Immature natural killer cell (primary cell): ENCODE measurements around the gene ERC1. TPM values are rescaled to one million over a fixed set of nuclear protein-coding genes. Genes with fewer than 3 reads are reported as not detected.
A peak's percentile ranks its signal among the peaks of the same experiment; 100 is the strongest.
"Not testable (repeated sequence)": the region's sequence is repeated elsewhere in the genome, so short reads cannot be mapped to it uniquely, and the experiment has no call there.

ENCODE experiments used
- DNase-seq, 3 donors: peaks; one replicate each; pipeline ENCODE4 v3.0.0; 2022; ENCODE audit warnings: mixed read lengths in 1 of 3
- H3K27ac Mint-ChIP-seq, 6 donors: one replicate each; pipeline ENCODE4 v1.8.0; 2020; ENCODE audit warnings: mixed read lengths in 6 of 6, mild to moderate bottlenecking in 5 of 6, inconsistent platforms in 4 of 6, moderate library complexity in 3 of 6
- H3K27me3 Mint-ChIP-seq, 3 donors: one replicate each; pipeline ENCODE4 v1.8.0; 2020 to 2021; ENCODE audit warnings: low read depth in 3 of 3, mild to moderate bottlenecking in 3 of 3, mixed read lengths in 3 of 3, moderate library complexity in 3 of 3, inconsistent platforms in 1 of 3
- H3K36me3 Mint-ChIP-seq, 3 donors: one replicate each; pipeline ENCODE4 v1.8.0; 2020; ENCODE audit warnings: mixed read lengths in 3 of 3, inconsistent platforms in 2 of 3, mild to moderate bottlenecking in 2 of 3
- H3K4me1 Mint-ChIP-seq, 2 donors: one replicate each; pipeline ENCODE4 v1.8.0; 2020; ENCODE audit warnings: inconsistent platforms in 2 of 2, mild to moderate bottlenecking in 2 of 2, mixed read lengths in 2 of 2, moderate library complexity in 1 of 2
- H3K4me3 Mint-ChIP-seq, 5 donors: one replicate each; pipeline ENCODE4 v1.8.0; 2020; ENCODE audit warnings: mild to moderate bottlenecking in 5 of 5, mixed read lengths in 5 of 5, inconsistent platforms in 3 of 5, moderate library complexity in 3 of 5
- H3K9me3 Mint-ChIP-seq, 6 donors: one replicate each; pipeline ENCODE4 v1.8.0; 2020; ENCODE audit warnings: mild to moderate bottlenecking in 6 of 6, mixed read lengths in 6 of 6, inconsistent platforms in 4 of 6, moderate library complexity in 3 of 6
- polyA plus RNA-seq, 3 donors: library from polyadenylated mRNA; unstranded; fragments of 300-500 nt; fragmentation: Illumina TruSeq; gene quantifications; one replicate each; pipeline ENCODE4 v1.2.3, GENCODE V29; 2021

ERC1 gene
- polyA plus RNA-seq, 3 donors from 2014 or later, result 1.7 to 14.0 (median 5.4) TPM

DNA sequence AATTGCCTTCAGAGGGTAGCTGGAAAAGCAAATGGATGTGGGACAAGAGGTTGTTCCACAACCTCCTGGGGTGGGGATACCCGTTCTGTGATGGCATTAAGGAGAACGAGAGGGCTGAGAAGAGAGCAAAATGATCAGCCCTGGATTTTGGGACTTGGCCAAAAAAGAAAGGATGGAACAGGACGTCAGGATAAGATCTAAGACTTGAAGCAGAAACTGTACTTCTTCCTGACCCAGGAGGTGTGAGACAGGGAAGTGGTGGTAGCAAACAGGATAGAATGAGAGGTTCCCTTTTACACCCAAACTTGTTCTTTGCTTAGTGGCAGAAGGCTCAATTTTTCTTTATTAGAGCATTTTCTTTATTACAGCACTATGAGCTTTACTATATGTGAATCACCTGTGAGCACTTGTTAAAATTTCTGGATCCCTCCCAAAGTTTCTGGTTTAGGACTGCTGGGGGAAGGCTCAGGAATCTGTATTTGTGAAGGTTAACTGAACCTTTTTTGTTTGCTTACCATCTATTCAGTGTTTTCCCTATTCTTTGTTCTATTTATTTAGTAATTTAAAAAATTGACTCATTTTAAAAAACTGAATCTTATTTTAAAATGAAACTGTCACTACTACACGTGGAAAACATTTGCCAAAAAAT, 59.2 kb downstream of the ERC1 start:
- Mint-ChIP-seq H3K9me3 (no peaks in the 10 kb centered on the region), H3K4me3 (no peak overlapping the region), H3K4me1 (peaks cover 4 to 15% of the 10 kb centered on the region in 2 donors), H3K27me3 (peaks cover 0 to 2% (median 0%) of the 10 kb centered on the region in 3 donors), H3K27ac (peak overlapping the region in 2 of 6 donors; percentile 22 to 35), H3K36me3 (no peaks in the 10 kb centered on the region)
- no peak for DNase-seq

DNA sequence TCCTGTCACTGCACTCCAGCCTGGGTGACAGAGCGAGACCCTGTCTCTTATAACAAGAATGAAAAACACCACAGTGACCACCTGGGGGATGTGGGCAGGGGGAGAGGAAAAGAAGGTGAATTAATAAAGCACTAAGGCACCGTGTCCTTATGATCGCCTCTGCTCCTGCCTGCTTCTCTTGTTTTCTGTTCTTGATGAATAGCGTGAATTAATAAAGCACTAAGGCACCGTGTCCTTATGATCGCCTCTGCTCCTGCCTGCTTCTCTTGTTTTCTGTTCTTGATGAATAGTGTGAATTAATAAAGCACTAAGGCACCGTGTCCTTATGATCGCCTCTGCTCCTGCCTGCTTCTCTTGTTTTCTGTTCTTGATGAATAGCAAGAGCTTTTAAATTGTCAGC, 60.6 kb downstream of the ERC1 start:
- H3K27ac Mint-ChIP-seq, DNase-seq, H3K9me3 Mint-ChIP-seq, H3K27me3 Mint-ChIP-seq, H3K4me3 Mint-ChIP-seq, H3K36me3 Mint-ChIP-seq: not testable (repeated sequence)
- H3K4me1 Mint-ChIP-seq, result peaks cover 4 to 15% of the 10 kb centered on the region in 2 donors

DNA sequence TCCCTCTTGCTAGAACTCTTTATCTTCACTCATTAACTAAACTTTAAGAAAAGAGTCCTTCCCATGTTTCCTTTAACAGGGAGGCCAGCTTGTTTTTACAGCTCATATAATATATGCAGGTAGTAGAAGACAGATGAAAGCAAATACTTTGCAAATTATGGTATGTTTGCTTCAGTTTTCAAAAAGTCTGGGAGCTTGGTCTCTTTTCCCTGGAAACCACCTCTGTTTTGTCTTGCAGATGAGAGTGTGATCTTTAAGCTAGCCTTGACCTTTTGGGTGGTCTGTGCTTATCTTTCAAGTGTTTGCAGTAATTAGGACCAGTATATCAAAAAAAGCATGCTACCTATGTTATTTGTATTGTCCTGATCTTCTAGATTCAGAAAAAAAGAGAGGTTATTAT, 62.7 kb downstream of the ERC1 start:
- Mint-ChIP-seq H3K4me3 (no peak overlapping the region), H3K4me1 (peaks cover 0 to 5% of the 10 kb centered on the region in 2 donors), H3K9me3 (peaks cover 0 to 2% (median under 1%) of the 10 kb centered on the region in 6 donors), H3K36me3 (peaks cover 5 to 13% (median 6%) of the 10 kb centered on the region in 3 donors), H3K27me3 (peaks cover 0 to 3% (median 0%) of the 10 kb centered on the region in 3 donors), H3K27ac (peak overlapping the region in 1 of 6 donors; percentile 37)
- DNase-seq, result no peak

DNA sequence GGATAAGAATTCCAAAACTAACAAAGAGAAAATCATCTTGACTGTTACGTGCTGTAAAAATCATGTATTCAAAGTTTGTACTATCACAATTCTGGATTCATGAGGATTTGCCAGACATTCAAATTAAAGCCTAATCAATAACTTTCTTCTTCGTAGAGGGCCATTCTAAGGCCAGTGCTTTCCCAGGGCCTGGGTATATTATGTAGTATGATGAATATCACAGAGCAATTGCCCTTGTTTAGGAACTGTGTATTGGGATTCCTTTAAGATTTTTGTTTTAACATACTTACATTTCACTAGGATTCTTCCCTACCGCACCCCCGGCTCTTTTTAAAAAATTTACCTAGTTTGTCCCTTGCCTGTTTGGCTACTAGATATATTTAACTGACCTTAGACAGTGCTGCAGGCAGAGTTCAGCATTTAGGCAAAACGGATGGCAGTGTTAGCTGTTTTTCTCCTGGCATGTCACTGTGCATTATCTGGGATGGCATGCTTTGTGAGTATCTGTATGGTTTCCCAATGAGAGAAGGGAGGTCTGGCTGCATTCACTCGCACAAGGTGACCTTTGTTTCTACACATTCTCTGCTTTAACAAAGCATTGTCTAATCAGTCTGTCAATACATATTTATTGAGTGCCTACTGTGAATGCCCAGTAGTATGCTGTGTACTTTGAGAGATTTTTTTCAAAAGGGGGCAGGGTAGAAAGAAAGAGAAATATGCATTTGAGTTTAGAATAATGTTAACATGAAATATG, 63.3 kb downstream of the ERC1 start:
- Mint-ChIP-seq H3K27ac (peak overlapping the region in 1 of 6 donors; percentile 37), H3K9me3 (peaks cover 0 to 4% (median under 1%) of the 10 kb centered on the region in 6 donors), H3K27me3 (peaks cover 0 to 2% (median 0%) of the 10 kb centered on the region in 3 donors), H3K4me3 (no peak overlapping the region), H3K4me1 (peaks cover 0 to under 1% of the 10 kb centered on the region in 2 donors), H3K36me3 (peaks cover 9 to 19% (median 10%) of the 10 kb centered on the region in 3 donors)
- DNase-seq, result no peak

DNA sequence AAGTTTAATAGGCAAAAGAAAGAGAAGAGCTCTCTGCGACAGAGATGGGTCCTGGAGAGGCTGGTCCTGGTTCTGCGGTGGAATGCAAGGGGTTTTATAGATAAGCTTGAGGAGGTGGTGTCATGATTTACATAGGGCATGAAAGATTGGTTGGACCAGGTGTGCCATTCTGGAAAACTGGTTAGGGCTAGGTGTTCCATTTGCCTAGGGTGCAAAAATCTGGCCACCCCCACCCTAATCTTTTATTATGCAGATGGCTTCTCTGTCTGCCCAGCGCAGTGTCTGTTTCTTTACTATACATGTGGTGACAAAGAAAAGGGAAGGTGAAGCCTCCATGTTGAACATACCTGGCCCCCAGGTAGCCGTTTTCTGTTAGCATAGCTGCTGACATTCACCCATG, 65.4 kb downstream of the ERC1 start:
- peaks cover 14 to 29% (median 14%) of the 10 kb centered on the region in 3 donors for H3K36me3 Mint-ChIP-seq
- no peak overlapping the region for H3K4me3 Mint-ChIP-seq
- H3K27ac Mint-ChIP-seq, result no peak overlapping the region
- peaks cover 0 to 6% of the 10 kb centered on the region in 2 donors for H3K4me1 Mint-ChIP-seq
- DNase-seq, result no peak
- H3K9me3 Mint-ChIP-seq, result peaks cover 0 to 10% (median 2%) of the 10 kb centered on the region in 6 donors
- H3K27me3 Mint-ChIP-seq, result peaks cover 0 to 2% (median 0%) of the 10 kb centered on the region in 3 donors

DNA sequence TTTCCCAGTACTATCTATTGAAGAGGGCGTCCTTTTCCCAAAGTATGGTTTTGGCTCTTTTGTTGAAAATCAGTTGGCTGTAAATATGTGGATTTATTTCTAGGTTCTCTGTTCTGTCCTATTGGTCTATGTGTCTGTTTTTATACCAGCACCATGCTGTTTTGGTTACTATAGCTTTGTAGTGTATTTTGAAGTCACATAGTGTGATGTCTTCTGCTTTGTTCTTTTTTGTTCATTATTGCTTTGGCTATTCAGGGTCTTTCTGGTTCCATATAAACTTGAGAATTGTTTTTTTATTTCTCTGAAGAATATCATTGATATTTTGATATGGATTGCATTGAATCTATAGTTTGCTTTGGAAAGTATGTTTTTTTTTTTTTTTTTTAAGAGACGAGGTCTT, 67.4 kb downstream of the ERC1 start:
- Mint-ChIP-seq H3K27ac (no peak overlapping the region), H3K36me3 (peaks cover 19 to 40% (median 25%) of the 10 kb centered on the region in 3 donors), H3K4me1 (peaks cover 0 to 6% of the 10 kb centered on the region in 2 donors), H3K4me3 (no peak overlapping the region), H3K9me3 (peaks cover 1 to 16% (median 10%) of the 10 kb centered on the region in 6 donors), H3K27me3 (peaks cover 0 to 2% (median 2%) of the 10 kb centered on the region in 3 donors)
- no peak for DNase-seq

DNA sequence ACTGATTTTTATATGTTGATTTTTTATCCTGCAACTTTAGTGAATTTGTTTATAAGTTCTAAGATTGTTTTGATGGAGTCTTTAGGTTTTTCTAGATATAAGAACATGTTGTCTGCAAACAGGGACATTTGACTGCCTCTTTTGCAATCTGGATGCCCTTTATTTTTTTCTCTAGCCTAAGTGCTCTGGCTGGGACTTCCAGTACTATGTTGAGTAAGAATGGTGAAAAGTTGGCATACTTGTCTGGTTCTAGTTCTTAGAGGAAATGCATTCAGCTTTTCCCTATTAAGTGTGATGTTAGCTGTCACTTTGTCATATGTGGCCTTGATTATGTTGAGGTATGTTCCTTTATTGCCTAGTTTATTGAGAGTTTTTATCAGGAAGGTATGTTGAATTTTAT, 68.1 kb downstream of the ERC1 start:
- H3K4me1 Mint-ChIP-seq, result peaks cover 0 to 6% of the 10 kb centered on the region in 2 donors
- peaks cover 9 to 23% (median 16%) of the 10 kb centered on the region in 6 donors for H3K9me3 Mint-ChIP-seq
- peaks cover 26 to 46% (median 32%) of the 10 kb centered on the region in 3 donors for H3K36me3 Mint-ChIP-seq
- no peak for DNase-seq
- no peak overlapping the region for H3K27ac Mint-ChIP-seq
- H3K4me3 Mint-ChIP-seq, result no peak overlapping the region
- peaks cover 0 to 4% (median 2%) of the 10 kb centered on the region in 3 donors for H3K27me3 Mint-ChIP-seq

DNA sequence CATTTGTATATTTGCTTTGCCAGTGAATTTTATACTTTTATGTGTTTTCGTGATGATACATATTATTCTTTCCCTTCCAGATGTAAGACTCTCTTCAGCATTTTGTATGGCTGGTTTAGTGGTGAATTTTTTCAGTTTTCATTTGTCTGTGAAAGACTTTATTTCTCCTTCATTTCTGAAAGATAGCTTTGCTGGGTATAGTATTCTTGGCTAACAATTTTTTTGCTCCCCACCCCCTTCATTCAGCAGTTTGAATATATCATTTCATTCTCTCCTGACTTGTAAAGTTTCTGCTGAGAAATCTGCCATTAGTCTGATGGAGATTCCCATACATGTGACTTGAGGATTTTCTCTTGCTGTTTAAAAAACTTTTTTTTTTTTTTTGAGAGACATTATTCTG, 72.8 kb downstream of the ERC1 start:
- Mint-ChIP-seq H3K27ac (no peak overlapping the region), H3K4me3 (no peak overlapping the region), H3K27me3 (peaks cover 0 to 2% (median 2%) of the 10 kb centered on the region in 3 donors), H3K9me3 (peaks cover 18 to 29% (median 24%) of the 10 kb centered on the region in 6 donors), H3K4me1 (peaks cover 0 to 6% of the 10 kb centered on the region in 2 donors), H3K36me3 (peaks cover 32 to 38% (median 38%) of the 10 kb centered on the region in 3 donors)
- no peak for DNase-seq

DNA sequence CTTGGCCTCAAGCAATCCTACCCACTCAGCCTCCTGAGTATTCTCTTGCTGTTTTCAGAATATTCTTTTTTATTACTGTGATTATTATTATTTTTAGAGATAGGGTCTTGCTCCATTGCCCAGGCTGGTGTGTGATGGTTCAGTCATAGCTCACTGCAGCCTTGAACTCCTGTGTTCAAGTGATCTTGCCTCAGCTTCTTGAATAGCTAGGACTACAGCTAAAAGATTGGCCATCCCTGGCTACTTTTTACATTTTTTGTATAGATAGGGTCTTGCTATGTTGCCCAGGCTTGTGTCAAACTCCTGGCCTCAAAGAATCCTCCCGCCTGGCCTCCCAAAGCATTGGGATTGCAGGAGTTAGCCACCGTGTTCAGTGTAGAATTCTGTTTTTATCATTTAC, 73.3 kb downstream of the ERC1 start:
- H3K9me3 Mint-ChIP-seq, result peaks cover 18 to 29% (median 24%) of the 10 kb centered on the region in 6 donors
- peaks cover 0 to 2% (median 2%) of the 10 kb centered on the region in 3 donors for H3K27me3 Mint-ChIP-seq
- H3K36me3 Mint-ChIP-seq, result peaks cover 29 to 36% (median 34%) of the 10 kb centered on the region in 3 donors
- peaks cover 0 to 6% of the 10 kb centered on the region in 2 donors for H3K4me1 Mint-ChIP-seq
- H3K27ac Mint-ChIP-seq, result no peak overlapping the region
- no peak overlapping the region for H3K4me3 Mint-ChIP-seq
- no peak for DNase-seq

DNA sequence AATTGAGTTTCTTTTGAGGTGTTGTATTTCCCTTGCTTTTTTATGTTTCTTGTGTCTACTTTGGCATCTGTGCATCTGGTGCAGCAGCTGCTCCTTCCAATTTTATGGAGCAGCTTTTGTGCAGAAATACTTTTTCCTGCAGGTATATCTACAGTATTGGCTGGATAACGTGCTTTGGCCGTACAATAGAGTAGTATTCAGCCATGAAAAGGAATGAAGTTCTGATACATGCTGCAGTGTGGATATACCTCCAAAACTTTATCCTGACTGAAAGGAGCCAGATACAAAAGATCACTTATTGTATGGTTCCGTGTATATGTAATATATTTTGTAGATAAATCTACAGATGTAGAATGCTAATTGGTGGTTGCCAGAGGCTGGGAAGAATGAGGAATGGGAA, 74.6 kb downstream of the ERC1 start:
- peaks cover 18 to 29% (median 23%) of the 10 kb centered on the region in 6 donors for H3K9me3 Mint-ChIP-seq
- no peak overlapping the region for H3K27ac Mint-ChIP-seq
- H3K4me3 Mint-ChIP-seq, result no peak overlapping the region
- H3K27me3 Mint-ChIP-seq, result peaks cover 0 to 2% (median 2%) of the 10 kb centered on the region in 3 donors
- peaks cover 28 to 36% (median 29%) of the 10 kb centered on the region in 3 donors for H3K36me3 Mint-ChIP-seq
- no peaks in the 10 kb centered on the region for H3K4me1 Mint-ChIP-seq
- no peak for DNase-seq

DNA sequence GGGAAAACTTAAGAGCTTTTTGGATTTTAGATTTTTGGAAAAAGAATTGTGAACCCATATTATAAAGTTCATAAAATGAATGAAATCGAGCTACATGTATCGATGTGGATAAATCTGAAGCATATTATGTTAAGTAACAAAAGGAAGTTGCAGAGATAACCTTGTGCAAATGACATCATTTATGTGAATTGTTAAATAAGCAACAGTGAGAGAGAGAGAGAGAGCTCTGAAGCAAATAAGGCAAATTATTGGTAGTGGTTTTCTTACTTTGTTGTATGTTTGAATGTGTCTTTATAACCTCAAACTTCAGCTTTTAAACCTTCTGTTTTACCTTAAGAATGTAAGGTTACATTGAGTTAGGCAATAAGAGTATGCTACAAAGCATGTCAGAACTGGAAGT, 78.8 kb downstream of the ERC1 start:
- Mint-ChIP-seq H3K27me3 (no peaks in the 10 kb centered on the region), H3K4me1 (no peaks in the 10 kb centered on the region), H3K36me3 (peaks cover 7 to 12% (median 7%) of the 10 kb centered on the region in 3 donors), H3K9me3 (peaks cover 0 to 9% (median 2%) of the 10 kb centered on the region in 6 donors), H3K27ac (no peak overlapping the region), H3K4me3 (no peak overlapping the region)
- no peak for DNase-seq

DNA sequence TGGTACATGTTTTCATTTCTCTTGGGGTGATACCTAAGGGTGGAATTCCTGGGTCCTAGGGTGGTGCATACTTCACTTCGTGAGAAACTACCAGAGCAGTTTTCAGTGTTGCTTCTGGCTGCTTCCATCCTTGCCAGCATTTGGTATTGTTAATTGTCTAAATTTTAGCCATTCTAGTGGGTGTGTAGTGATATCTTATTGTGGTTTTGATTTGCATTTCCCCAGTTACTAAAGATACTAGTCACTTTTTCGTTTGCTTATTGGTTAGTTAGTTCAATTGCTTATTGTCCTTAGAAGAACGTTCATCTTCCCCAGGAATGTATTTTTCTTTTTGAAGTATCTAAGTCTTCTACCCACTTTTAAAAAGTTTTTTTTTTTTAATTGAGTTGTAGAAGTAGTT, 80.2 kb downstream of the ERC1 start:
- DNase-seq, result no peak
- no peaks in the 10 kb centered on the region for H3K4me1 Mint-ChIP-seq
- H3K9me3 Mint-ChIP-seq, result no peaks in the 10 kb centered on the region
- H3K27ac Mint-ChIP-seq, result peak overlapping the region in 1 of 6 donors; percentile 16
- no peaks in the 10 kb centered on the region for H3K27me3 Mint-ChIP-seq
- H3K4me3 Mint-ChIP-seq, result no peak overlapping the region
- H3K36me3 Mint-ChIP-seq, result peaks cover 0 to under 1% (median 0%) of the 10 kb centered on the region in 3 donors

DNA sequence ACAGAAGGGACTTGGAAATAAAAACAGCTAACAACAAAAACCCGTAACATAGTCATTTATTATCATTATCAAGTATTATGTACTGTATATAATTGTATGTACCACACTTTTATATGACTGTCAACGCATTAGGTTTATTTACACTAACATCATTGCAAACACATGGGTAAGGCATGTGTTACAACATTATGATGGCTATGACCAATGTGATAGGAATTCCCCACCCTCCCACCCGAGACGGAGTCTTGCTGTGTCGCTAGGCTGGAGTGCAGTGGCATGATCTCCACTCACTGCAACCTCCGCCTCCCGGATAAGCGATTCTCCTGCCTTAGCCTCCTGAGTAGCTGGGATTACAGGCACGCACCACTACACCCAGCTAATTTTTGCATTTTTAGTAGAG, 82.6 kb downstream of the ERC1 start:
- no peak for DNase-seq
- no peak overlapping the region for H3K27ac Mint-ChIP-seq
- H3K4me3 Mint-ChIP-seq, result no peak overlapping the region
- H3K4me1 Mint-ChIP-seq, result no peaks in the 10 kb centered on the region
- no peaks in the 10 kb centered on the region for H3K27me3 Mint-ChIP-seq
- no peaks in the 10 kb centered on the region for H3K9me3 Mint-ChIP-seq
- no peaks in the 10 kb centered on the region for H3K36me3 Mint-ChIP-seq
